ENCODE results near the gene MGAT4A. TPM values are rescaled to one million over a fixed set of nuclear protein-coding genes. Genes with fewer than 3 reads are reported as not detected.

Gene MGAT4A
- total and polyA plus RNA-seq, 7 donors = 3.0 to 12.3 (median 8.0) TPM

- Histone ChIP-seq H3K4me1 (no peaks in the 10 kb centered on the region), H3K9me3 (no peaks in the 10 kb centered on the region), H3K4me3 (no peak overlapping the region), H3K36me3 (ENCODE audit: insufficient read depth in 1 of 2, low read depth in 1 of 2) (peaks cover 0 to 19% of the 10 kb centered on the region in 2 donors), H3K27ac (no peak overlapping the region), H3K27me3 (ENCODE audit: insufficient read depth in 3 of 3, low read length in 2 of 3) (no peaks in the 10 kb centered on the region)
- intact Hi-C loops (cut with DNase I) = loop anchor here (2.0 to 5.0 kb wide), 3 partner anchors 188 to 419 kb away; no protein-coding TSS in a partner anchor
- TF ChIP-seq CTCF (IDR thresholded peaks at IDR 0.05) = no peak
- DNase-seq = no peak
- WGBS, 3 donors = 85 to 90% (median 87%) methylated on average over 4 of the region's 4 CpGs
- ATAC-seq = no peak
Measured at GRCh38 chr2:98648451-98648850, 82.5 kb downstream of the MGAT4A start.

- Histone ChIP-seq H3K4me1 (no peaks in the 10 kb centered on the region), H3K9me3 (no peaks in the 10 kb centered on the region), H3K36me3 (ENCODE audit: insufficient read depth in 1 of 2, low read depth in 1 of 2) (peaks cover 0 to 26% of the 10 kb centered on the region in 2 donors), H3K4me3 (no peak overlapping the region), H3K27me3 (ENCODE audit: insufficient read depth in 3 of 3, low read length in 2 of 3) (no peaks in the 10 kb centered on the region), H3K27ac (no peak overlapping the region)
- ATAC-seq (no peak), DNase-seq (no peak)
- intact Hi-C loops (cut with DNase I) = loop anchor here (2.0 to 5.0 kb wide), 3 partner anchors 189 to 420 kb away; no protein-coding TSS in a partner anchor
- no peak for TF ChIP-seq CTCF (IDR thresholded peaks at IDR 0.05)
- WGBS, 3 donors = 66 to 76% (median 75%) methylated on average over 5 of the region's 5 CpGs
Measured at GRCh38 chr2:98647636-98648035, 83.3 kb downstream of the MGAT4A start.

GRCh38 chr2:98643496-98644100 is 87.3 kb downstream of the MGAT4A start:
- 90 to 94% (median 93%) methylated on average over 5 of the region's 5 CpGs for WGBS, 3 donors
- H3K27ac ChIP-seq = no peak overlapping the region
- peaks cover 0 to 56% of the 10 kb centered on the region in 2 donors for H3K36me3 ChIP-seq (ENCODE audit: insufficient read depth in 1 of 2, low read depth in 1 of 2)

GRCh38 chr2:98637401-98638147 is 93.4 kb downstream of the MGAT4A start:
- no peak for DNase-seq
- intact Hi-C loops (cut with DNase I) = no loop called here
- Histone ChIP-seq H3K4me3 (no peak overlapping the region), H3K4me1 (no peaks in the 10 kb centered on the region), H3K9me3 (no peaks in the 10 kb centered on the region), H3K27ac (no peak overlapping the region), H3K27me3 (ENCODE audit: insufficient read depth in 3 of 3, low read length in 2 of 3) (no peaks in the 10 kb centered on the region), H3K36me3 (ENCODE audit: insufficient read depth in 1 of 2, low read depth in 1 of 2) (peaks cover 6 to 86% of the 10 kb centered on the region in 2 donors)
- WGBS, 3 donors = 81 to 90% (median 85%) methylated on average over 10 of the region's 10 CpGs
- no peak for TF ChIP-seq CTCF (IDR thresholded peaks at IDR 0.05)
- ATAC-seq = no peak

More at GRCh38 chr2:98643496-98644100, 87.3 kb downstream of the MGAT4A start:
- TF ChIP-seq CTCF (IDR thresholded peaks at IDR 0.05) = no peak
- Histone ChIP-seq H3K9me3 (no peaks in the 10 kb centered on the region), H3K4me1 (no peaks in the 10 kb centered on the region), H3K27me3 (ENCODE audit: insufficient read depth in 3 of 3, low read length in 2 of 3) (no peaks in the 10 kb centered on the region), H3K4me3 (no peak overlapping the region)
- DNase-seq (no peak), ATAC-seq (no peak)
- intact Hi-C loops (cut with DNase I) = no loop called here

All from psoas muscle (tissue), 8 donors.